Renal cortical epithelial cell (primary cell): ENCODE results near the gene ADGRD1. TPM values are rescaled to one million over a fixed set of nuclear protein-coding genes. Genes with fewer than 3 reads are reported as not detected.
"Not testable (repeated sequence)": the region's sequence is repeated elsewhere in the genome, so short reads cannot be mapped to it uniquely, and the experiment has no call there.

ENCODE experiments used
- DNase-seq: peaks from one replicate; pipeline ENCODE4 v3.0.0-alpha.2; 2011; ENCODE audit warnings: low read depth
- total RNA-seq: library from RNA; depleted of rRNA; stranded (reverse); fragments of >200 nt; gene quantifications from 2 replicates; pipeline ENCODE4 v1.2.3, GENCODE V29; 2014

Gene ADGRD1
- total RNA-seq, 1 donor from 2014 or later: 0.05 TPM

- DNase-seq: no peak
Measured at GRCh38 chr12:131055596-131056233, 102.0 kb downstream of the ADGRD1 start.

- no peak for DNase-seq
Measured at GRCh38 chr12:131056626-131057025, 102.9 kb downstream of the ADGRD1 start.

DNA sequence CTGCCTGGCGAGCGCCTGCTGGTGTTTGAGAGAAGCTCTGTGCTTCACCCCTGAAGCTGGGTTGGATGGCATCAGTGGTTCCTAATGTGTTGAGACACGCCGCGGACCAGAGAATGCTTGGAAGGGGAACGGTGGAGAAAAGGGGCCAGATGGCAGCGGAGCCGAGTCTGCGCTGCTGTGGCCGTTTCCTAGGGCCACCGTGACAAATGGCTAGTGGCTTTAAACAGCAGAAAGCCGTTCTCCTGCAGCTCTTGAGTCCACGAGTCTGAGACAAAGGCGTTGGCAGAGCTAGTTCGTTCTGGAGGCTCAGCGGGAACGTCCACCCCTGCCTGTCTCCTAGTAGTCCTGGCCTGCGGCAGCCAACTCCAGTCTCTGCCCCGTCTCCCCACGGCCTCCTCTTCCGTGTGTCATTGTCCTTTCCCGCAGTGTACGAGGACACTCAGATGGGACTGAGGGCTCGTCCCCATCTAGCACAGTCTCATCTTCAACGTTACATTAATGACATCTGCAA is 103.6 kb downstream of the ADGRD1 start:
- no peak for DNase-seq

GRCh38 chr12:131057722-131058515 is 104.2 kb downstream of the ADGRD1 start:
- DNase-seq: no peak

GRCh38 chr12:131058700-131059099 is 105.0 kb downstream of the ADGRD1 start:
- DNase-seq: no peak

GRCh38 chr12:131060011-131060703 is 106.5 kb downstream of the ADGRD1 start:
- no peak for DNase-seq

GRCh38 chr12:131061041-131061806 is 107.5 kb downstream of the ADGRD1 start:
- DNase-seq: no peak

DNA sequence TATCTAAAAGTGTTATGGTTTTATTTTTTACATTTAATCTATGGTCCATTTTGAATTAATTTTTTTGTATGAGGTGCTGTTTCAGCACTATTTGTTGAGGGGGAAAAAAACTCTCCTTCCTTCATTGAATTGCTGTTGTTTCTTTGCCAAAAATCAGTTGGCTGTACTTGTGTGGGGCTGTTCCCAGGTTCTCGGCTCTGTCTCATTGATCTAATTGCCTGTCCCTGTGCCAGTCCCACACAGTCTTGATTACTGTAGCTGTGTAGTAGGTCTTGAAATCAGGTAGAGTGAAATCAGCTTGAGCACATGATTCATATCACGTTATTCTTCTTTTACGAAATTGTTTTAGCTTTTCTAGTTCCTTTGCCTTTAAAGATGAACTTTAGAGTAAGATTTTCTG is 109.7 kb downstream of the ADGRD1 start:
- DNase-seq: no peak

GRCh38 chr12:131063960-131064359 is 110.3 kb downstream of the ADGRD1 start:
- DNase-seq: no peak

- DNase-seq: no peak
Measured at GRCh38 chr12:131065279-131065678, 111.6 kb downstream of the ADGRD1 start.

DNA sequence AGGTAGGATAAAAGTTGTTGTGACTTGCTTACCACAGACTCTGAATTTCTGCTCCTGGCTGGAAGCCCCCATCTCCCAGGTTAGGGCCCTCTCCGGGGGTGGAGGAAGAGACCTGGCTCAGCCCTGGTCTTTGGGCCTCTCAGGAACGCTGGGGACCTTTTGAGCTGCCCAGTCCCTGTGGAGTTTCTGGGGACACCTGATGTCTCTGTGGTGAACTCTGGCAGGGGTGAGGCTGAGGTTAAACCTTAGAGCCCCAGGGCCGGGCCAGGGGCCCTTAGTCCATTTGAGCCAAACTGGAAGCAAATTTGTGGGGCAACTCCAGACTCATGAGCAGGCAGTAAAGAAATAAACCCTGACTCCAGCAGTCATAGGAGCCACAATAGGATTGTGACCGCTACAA is 112.1 kb downstream of the ADGRD1 start:
- no peak for DNase-seq

DNA sequence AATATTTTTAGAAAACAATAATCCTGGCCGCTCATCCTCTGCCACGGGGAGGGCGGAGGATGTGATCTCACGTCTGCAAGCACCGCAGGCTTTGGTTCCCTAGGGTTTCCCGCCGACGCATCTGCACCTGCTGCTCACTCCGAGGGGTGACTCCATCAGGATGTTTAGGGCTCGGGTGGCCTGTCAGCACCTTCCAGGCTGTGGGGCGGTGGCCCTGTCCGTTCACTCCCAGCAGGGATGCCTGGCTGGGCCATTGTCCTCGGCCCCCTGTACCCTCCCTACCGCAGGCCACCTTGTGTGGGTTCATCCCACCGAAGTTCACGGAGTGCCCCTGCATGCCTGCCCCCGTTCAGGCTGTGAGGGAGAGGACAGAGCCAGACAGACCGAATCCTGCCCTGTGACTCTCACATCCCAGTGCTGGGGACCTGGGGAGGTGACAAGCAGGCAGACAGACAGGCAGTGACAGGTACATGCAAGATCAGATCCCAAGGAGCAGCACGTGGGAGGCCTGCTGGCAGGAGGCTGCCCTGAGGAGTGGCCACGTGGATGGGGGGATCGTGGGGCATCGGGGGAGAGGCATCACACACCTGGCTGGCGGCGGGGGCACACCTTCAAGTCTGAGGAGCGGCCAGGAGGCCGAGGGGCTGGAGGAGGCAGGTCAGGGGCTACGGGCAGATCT is 112.6 kb downstream of the ADGRD1 start:
- DNase-seq: no peak

- no peak for DNase-seq
Measured at GRCh38 chr12:131066886-131067490, 113.3 kb downstream of the ADGRD1 start.

DNA sequence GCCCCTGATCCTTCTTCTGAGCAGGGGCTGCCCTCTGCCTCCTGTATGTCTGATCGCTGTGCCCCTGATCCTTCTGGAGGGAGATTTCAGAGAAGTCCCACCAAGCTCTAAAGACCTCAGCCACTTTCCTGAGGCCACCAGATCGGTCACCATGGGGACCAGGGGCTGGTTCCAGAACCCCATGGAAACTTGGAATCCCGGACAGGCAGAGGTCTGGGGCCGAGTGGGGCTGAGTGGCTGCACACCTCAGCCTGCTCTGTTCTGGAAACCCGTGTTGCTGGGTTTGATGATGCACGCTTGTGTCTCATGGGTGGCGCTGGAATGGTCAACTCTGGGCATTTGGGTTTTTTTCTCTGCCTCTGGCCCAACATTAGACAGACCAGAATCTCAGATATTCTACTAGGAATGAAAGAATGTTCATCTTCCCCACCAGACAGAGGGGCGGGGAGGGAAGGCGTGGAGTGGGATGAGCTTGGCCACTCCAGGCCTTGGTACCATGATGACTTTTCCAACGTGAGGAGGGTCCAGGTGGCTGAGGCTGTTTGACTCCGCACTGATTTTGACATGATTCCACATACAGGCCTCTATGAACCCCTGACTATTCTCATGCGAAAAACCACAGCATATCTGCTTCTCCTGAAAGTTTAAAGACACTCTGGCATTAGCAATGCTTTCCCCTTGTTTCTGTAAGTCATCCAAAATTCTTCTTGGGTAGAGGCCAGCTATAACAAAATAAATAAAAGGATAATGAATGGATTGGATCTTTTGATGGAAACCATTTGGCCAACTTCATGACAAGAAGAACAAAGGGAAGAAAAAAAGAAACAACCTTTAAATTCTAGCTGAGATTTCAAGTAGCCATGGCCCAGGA is 114.5 kb downstream of the ADGRD1 start:
- no peak for DNase-seq

GRCh38 chr12:131068926-131069720 is 115.4 kb downstream of the ADGRD1 start:
- DNase-seq: not testable (repeated sequence)

DNA sequence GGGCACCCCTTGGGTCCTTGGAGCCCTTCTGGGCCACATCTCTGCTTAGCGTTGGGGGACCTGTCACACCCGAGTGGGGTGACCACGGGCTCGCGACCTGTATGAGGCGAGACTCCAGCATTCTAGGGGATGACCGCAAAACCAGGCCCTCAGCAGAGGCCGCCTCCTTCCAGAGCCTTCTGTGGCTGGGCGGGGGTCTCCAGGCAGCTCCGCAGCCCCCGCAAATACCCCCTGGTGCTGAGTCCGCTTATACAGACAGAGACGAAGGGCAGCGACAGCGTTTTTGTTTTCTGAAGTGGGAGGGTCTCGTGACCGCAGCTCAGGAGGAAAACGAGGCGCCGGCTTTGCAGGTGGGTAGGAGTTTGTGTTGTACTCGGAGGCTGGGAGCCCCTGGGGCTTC is 116.4 kb downstream of the ADGRD1 start:
- not testable (repeated sequence) for DNase-seq

DNA sequence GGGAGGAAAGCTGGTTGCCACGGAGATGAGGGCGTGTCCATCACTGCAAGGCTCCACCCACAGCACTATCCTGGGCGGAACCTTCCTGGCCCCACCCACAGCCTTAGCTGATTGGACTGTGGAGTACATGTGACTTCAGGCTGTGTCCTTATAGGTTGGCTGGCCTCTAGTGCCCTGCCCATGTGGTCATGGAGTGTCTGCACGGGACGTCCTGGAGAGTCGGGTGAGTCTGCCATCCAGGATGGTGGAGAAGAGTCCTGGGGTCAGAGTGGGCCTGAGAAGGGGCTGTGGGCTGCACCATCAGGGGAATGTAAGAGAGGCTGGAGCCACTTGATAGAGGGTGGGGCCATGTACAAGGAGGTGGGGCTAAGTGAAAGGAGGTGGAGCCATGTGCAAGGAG is 117.0 kb downstream of the ADGRD1 start:
- not testable (repeated sequence) for DNase-seq

DNA sequence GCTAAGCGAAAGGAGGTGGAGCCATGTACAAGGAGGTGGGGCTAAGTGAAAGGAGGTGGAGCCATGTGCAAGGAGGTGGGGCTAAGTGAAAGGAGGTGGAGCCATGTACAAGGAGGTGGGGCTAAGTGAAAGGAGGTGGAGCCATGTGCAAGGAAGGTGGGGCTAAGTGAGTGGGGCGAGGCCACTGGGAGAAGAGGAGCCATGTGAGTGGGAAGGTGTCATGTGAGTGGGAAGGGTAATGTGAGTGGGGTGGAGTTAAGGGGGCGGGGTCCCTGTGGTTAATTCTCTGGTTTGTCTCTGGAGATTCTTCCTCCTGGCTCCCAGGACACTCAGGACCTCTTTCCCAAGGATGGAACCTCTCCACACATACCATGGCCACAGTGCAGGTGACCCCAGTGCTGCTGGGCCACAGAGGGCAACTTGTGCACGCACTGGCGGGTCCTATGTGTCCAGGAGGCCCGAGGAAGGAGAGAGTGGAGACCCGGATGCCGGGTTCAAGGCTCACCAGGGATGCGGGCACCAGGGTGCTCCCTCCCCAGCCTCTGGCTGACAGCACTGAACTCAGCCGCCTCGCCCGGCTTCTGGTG is 117.6 kb downstream of the ADGRD1 start:
- DNase-seq: not testable (repeated sequence)

GRCh38 chr12:131071950-131072349 is 118.2 kb downstream of the ADGRD1 start:
- DNase-seq: not testable (repeated sequence)
